Suprapubic skin (tissue), 4 donors: ENCODE data around the gene RBPMS2.

Experiments used
- POLR2A ChIP-seq, 2 donors: fragments of 450-650 bp; IDR thresholded peaks; one replicate each; pipeline ENCODE4 v1.6.1; 2017; ENCODE audit warnings: antibody characterized with exemption in 2 of 2, mild to moderate bottlenecking in 2 of 2, moderate library complexity in 2 of 2
- POLR2AphosphoS5 ChIP-seq, 3 donors: sonication (generic); formaldehyde crosslinking; IDR thresholded peaks; one replicate each; pipeline ENCODE4 v1.6.1; 2017; ENCODE audit warnings: antibody characterized with exemption in 3 of 3
- TF ChIP-seq, protein P1 (sequence below), 2 donors: fragments of 200-600 bp in 1 of 2; fragments of 450-650 bp in 1 of 2; sonication (generic) in 1 of 2; IDR thresholded peaks; one replicate each; pipeline ENCODE4 v1.5.1; 2016 to 2019; ENCODE audit warnings: antibody characterized with exemption in 2 of 2, mild to moderate bottlenecking in 1 of 2, moderate library complexity in 1 of 2

DNA sequence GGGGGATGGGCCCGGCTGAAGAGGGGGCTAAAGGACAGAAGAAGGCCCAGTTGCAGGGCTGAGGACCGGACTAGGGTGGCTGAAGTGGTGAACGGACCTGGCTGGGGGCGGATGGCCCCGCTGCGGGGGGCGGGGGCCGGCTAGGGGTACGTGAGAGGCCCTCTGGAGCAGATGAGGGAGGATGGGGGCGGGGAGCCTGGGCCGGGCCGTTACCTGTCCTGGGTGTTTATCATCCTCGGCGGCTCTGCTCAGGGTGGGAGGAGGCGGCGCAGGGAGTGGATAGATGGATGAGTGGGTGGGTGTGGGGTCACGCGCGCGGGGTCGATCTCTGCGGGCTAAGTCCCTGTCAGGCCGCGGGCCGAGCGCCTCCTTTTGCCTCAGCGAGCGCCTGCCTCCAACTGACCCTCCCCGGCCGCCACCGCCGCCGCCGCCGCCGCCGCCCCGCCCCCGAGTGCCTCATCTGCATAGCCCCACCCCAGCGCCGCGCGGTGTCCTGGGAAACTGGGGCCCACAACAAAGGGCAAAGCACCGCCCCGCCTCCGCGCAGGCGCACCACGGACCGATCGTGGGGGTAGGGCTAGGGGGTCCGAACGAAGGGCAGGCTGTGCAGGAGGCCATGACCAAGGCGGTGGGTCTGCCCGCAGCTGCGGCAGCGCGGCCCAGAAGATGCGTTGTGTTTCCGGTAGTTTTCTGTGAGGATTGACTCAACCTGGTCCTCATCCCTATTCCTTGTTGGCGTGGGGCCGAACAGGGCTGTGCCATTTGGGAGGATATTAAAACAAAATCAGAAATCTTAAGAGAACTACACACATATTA, 72.4 kb downstream of the RBPMS2 start:
- TF ChIP-seq POLR2AphosphoS5 (IDR thresholded peaks at IDR 0.05) = peak in 1 of 3 donors; percentile 70
- TF ChIP-seq, protein P1, sequence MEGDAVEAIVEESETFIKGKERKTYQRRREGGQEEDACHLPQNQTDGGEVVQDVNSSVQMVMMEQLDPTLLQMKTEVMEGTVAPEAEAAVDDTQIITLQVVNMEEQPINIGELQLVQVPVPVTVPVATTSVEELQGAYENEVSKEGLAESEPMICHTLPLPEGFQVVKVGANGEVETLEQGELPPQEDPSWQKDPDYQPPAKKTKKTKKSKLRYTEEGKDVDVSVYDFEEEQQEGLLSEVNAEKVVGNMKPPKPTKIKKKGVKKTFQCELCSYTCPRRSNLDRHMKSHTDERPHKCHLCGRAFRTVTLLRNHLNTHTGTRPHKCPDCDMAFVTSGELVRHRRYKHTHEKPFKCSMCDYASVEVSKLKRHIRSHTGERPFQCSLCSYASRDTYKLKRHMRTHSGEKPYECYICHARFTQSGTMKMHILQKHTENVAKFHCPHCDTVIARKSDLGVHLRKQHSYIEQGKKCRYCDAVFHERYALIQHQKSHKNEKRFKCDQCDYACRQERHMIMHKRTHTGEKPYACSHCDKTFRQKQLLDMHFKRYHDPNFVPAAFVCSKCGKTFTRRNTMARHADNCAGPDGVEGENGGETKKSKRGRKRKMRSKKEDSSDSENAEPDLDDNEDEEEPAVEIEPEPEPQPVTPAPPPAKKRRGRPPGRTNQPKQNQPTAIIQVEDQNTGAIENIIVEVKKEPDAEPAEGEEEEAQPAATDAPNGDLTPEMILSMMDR (IDR thresholded peaks at IDR 0.05) = no peak
- no peak for TF ChIP-seq POLR2A (IDR thresholded peaks at IDR 0.05)
